HL-60 (cell line): ENCODE data around the gene EPB41L2.

ENCODE experiments used
- DNase-seq, 2 experiments: peaks; one replicate each; pipeline ENCODE4 v3.0.0-alpha.2; 2010 to 2020; ENCODE audit warnings: low read depth in 1 of 2, low spot score in 1 of 2
- H3K27ac ChIP-seq: fragments of 250-450 bp; sonication (Bioruptor Pico); replicated peaks from 2 replicates; pipeline ENCODE4 v1.5.1; 2020; ENCODE audit warnings: mild to moderate bottlenecking, moderate library complexity
- H3K27me3 ChIP-seq: fragments of 250-450 bp; sonication (Bioruptor Pico); 2 replicates; pipeline ENCODE4 v1.5.1; 2021; ENCODE audit warnings: mild to moderate bottlenecking, moderate library complexity; ENCODE audit not compliant: insufficient read depth, poor library complexity, severe bottlenecking
- H3K4me3 ChIP-seq: replicated peaks from 2 replicates; pipeline ENCODE4 v1.5.1; 2011; ENCODE audit warnings: mild to moderate bottlenecking, control low read depth, low read length; ENCODE audit not compliant: insufficient read depth
- CTCF ChIP-seq: IDR thresholded peaks from one replicate; pipeline ENCODE4 v1.5.1; 2011; ENCODE audit warnings: low read length, control low read depth, inconsistent platforms; ENCODE audit not compliant: insufficient read depth
- GABPA ChIP-seq: IDR thresholded peaks from 2 replicates; pipeline ENCODE4 v1.6.1; 2012; ENCODE audit warnings: low read depth
- POLR2AphosphoS5 ChIP-seq: IDR thresholded peaks from 2 replicates; pipeline ENCODE4 v1.6.1; 2012; ENCODE audit warnings: low read depth
- REST ChIP-seq: IDR thresholded peaks from 2 replicates; pipeline ENCODE4 v1.6.1; 2012; ENCODE audit warnings: low read depth; ENCODE audit not compliant: insufficient replicate concordance
- SPI1 ChIP-seq: IDR thresholded peaks from 2 replicates; pipeline ENCODE4 v1.6.1; 2012; ENCODE audit warnings: low read depth, mild to moderate bottlenecking, borderline replicate concordance

EPB41L2 gene

GRCh38 chr6:130982135-130982534 lies 80.9 kb downstream of the EPB41L2 start:
- Histone ChIP-seq H3K27me3 (no peaks in the 10 kb centered on the region), H3K4me3 (no peak overlapping the region), H3K27ac (no peak overlapping the region)
- no peak for DNase-seq
- TF ChIP-seq POLR2AphosphoS5 (no peak), CTCF (no peak), REST (no peak), SPI1 (no peak), GABPA (no peak)

GRCh38 chr6:130981409-130981808 lies 81.6 kb downstream of the EPB41L2 start:
- Histone ChIP-seq H3K27me3 (no peaks in the 10 kb centered on the region), H3K27ac (no peak overlapping the region), H3K4me3 (no peak overlapping the region)
- no peak for TF ChIP-seq GABPA
- no peak for TF ChIP-seq POLR2AphosphoS5
- no peak for TF ChIP-seq SPI1
- TF ChIP-seq REST = no peak
- TF ChIP-seq CTCF = no peak
- no peak for DNase-seq

GRCh38 chr6:130980310-130981032 lies 82.6 kb downstream of the EPB41L2 start:
- no peak for DNase-seq
- H3K4me3 ChIP-seq = no peak overlapping the region
- TF ChIP-seq POLR2AphosphoS5 = no peak
- no peak for TF ChIP-seq REST
- TF ChIP-seq GABPA = no peak
- no peak for TF ChIP-seq CTCF
- TF ChIP-seq SPI1 = no peak
- H3K27me3 ChIP-seq = no peaks in the 10 kb centered on the region
- H3K27ac ChIP-seq = no peak overlapping the region
